Tongue (tissue), 2 donors: ENCODE data around the gene ZNF493. TPM values are rescaled to one million over a fixed set of nuclear protein-coding genes. Genes with fewer than 3 reads are reported as not detected.
A peak's percentile ranks its signal among the peaks of the same experiment; 100 is the strongest.

ENCODE experiments used
- DNase-seq: peaks from one replicate; pipeline ENCODE4 v3.0.0-alpha.2; 2015
- total RNA-seq: library from RNA; depleted of rRNA; stranded (reverse); fragments of >200 nt; gene quantifications from one replicate; pipeline ENCODE4 v1.2.3, GENCODE V29; 2014

ZNF493 gene
- total RNA-seq, 1 donor from 2014 or later: 37.1 TPM

DNA sequence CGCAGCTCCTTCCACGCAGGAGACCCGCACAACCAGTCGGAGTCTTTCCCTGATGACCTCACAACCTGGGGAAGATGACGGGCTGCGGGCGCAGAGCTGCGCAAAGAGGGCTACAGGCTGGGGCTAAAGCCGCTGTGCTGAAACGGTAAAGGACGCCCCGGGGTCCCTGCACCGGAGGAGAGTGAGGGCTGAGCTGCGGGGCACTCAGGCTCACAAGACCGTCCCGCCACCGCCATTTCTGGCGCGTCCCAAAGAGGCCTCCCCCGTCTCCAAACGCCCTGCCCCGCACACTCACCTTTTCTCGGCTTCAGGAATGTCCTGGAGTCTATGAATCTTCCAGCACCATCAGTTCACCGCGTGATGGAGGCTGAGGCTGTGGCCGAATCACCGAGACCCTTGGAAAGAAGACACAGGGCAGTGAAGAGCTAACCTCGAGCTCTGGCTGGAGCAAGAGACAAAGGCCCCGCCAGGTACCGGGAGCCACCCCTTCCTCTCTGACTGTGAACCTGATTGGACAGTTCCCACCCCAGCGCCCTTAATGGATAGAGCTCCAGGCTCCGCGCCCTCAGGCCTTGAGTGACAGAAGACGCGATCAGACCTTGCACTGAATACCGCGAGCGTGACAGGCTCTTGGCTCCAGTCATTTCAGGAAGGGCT, 66.6 kb downstream of the ZNF493 start:
- DNase-seq: peak; percentile 89

DNA sequence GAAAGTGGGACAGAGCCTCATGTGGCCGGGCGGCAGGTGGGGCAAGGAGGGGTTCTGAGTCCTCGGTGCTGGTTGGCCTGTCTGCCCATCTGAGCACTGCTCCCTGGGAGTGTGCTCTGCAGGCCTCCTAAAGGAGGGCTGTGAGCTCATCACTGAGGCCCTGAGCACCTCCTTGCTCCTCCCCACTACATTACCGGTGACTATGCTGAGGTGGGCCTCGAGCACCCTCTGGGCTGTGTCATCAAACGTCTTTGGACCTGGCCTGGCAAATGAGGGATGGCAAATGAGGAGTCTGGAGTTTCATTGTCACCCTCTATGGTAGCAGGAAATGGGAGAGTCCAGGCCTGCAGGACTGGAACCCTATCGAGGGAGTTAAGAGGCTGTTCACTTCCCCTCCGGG, 69.7 kb downstream of the ZNF493 start:
- DNase-seq: no peak

DNA sequence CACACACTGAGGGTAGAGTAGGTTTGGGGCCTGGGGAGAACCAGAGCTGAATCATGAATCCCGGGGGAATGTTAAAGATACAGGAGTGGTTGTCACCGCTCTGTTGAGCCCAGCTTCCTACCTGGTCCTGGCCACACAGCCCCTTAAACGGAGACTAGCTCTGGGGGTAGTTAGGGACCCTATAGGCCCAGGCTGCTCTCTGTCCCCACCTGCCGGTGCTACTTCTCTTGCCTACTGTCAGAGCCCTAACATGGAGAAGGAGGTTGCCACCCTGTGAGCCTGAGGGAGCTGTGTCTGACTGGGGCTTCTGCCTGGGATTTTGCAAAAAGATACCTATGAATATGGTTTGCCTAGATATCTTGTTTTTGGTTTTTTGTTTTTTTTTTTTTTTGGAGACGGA, 71.9 kb downstream of the ZNF493 start:
- DNase-seq: no peak

DNA sequence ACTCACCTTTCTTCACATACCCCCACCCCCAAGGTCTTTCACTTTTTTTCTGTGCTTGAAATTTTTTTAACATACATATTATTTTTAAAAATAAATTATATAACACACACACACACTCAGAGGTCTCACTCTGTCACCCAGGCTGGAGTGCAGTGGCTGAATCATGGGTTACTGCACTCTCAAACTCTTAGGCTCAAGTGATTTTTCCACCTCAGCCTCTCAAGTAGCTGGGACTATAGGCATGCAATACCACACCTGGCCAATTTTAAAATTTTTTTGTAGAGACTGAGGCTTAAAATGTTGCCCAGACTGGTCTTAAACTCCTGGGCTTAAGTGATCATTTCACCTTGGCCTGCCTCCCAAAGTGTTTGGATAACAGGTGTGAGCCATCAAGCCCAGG, 75.6 kb downstream of the ZNF493 start:
- DNase-seq: no peak

DNA sequence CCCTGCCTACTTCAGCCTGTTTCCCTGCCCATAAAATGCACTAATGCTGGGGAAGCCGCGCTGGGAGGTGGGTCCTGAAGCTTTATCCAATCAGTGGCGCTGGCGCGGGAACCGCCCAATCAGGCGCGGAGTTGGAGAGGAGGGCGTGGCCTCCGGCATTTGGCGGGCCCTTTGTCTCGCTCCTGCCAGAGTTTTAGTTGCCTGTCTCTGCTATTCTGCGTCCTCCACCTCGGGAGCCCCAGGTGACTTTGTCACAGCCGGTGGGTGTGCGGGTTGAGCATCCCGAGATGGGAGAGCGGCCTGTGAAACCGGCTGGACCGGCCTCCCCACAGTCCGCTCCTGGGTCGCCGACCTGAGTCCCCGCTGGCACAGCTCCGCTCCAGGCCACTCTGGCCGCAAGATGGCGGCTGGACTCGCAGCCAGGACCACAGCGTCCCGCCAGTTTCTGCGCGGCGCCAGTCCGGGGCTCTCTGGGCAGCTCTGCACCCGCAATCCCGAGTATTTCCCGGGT, 77.8 kb downstream of the ZNF493 start:
- DNase-seq: peak; percentile 95

Other genes with a start within 250 kb of the ZNF493 start
- gene ZNF708, start 67.7 kb upstream of the ZNF493 start, total RNA-seq: 22.8 TPM
- gene ZNF738, start 38.1 kb upstream of the ZNF493 start, total RNA-seq: 27.7 TPM
- gene ZNF429, start 108.5 kb downstream of the ZNF493 start, total RNA-seq: 12.7 TPM